CD4-positive, alpha-beta T cell treated with Interleukin-15 for 1 hour (primary cell): ENCODE measurements around the gene PCDH10.
"Not testable (repeated sequence)": the region's sequence is repeated elsewhere in the genome, so short reads cannot be mapped to it uniquely, and the experiment has no call there.

Experiments used
- DNase-seq: peaks from one replicate; pipeline ENCODE4 v3.0.0-alpha.2; 2020

The PCDH10 gene

DNA sequence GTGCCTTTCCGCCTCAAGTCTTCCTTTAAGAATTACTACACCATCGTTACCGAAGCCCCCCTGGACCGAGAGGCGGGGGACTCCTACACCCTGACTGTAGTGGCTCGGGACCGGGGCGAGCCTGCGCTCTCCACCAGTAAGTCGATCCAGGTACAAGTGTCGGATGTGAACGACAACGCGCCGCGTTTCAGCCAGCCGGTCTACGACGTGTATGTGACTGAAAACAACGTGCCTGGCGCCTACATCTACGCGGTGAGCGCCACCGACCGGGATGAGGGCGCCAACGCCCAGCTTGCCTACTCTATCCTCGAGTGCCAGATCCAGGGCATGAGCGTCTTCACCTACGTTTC is 2.2 kb downstream of the PCDH10 start:
- DNase-seq, result no peak

DNA sequence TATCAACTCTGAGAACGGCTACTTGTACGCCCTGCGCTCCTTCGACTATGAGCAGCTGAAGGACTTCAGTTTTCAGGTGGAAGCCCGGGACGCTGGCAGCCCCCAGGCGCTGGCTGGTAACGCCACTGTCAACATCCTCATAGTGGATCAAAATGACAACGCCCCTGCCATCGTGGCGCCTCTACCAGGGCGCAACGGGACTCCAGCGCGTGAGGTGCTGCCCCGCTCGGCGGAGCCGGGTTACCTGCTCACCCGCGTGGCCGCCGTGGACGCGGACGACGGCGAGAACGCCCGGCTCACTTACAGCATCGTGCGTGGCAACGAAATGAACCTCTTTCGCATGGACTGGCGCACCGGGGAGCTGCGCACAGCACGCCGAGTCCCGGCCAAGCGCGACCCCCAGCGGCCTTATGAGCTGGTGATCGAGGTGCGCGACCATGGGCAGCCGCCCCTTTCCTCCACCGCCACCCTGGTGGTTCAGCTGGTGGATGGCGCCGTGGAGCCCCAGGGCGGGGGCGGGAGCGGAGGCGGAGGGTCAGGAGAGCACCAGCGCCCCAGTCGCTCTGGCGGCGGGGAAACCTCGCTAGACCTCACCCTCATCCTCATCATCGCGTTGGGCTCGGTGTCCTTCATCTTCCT is 2.7 kb downstream of the PCDH10 start:
- no peak for DNase-seq

- no peak for DNase-seq
Measured at GRCh38 chr4:133152330-133152821, 3.3 kb downstream of the PCDH10 start.

GRCh38 chr4:133152831-133153481 is 3.9 kb downstream of the PCDH10 start:
- DNase-seq, result no peak

- DNase-seq, result no peak
Measured at GRCh38 chr4:133154725-133155124, 5.6 kb downstream of the PCDH10 start.

DNA sequence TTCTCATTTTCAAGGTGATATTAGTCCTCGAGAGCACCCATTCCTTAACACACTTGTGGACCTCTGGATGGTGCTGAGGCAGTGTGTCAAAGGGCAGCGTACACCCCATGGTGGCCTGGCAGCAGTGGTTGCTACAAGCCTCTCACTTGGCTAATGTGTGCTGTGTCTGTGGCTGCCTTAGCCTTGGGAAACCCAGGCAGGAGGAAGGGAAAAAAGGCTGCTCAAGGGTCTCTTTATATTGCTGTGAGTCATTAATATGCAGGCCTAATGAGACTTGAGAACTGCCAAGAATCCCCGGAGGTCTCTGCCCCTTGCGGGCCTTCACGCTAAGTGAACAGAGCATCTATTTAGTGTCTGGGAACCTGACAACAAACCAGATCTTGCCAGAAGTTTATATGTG is 7.0 kb downstream of the PCDH10 start:
- no peak for DNase-seq

DNA sequence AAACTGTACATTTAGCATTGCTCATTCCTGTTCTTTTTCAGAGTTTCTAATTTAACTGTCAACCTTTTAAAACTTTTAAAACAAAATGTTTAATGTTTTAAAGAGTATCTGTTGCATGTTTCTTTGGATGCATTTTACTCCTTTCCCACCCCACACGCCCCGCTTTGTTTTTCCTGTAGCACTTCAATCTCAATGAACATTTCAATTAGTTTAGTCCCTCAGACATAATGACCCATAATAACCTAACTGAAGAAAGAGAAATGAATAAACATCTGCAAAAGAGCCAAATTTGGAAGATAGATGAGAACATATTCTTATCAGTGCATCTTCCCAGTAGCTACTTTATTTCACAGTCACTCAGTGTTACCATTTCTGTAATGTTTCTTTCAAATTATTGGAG is 7.5 kb downstream of the PCDH10 start:
- DNase-seq, result no peak

DNA sequence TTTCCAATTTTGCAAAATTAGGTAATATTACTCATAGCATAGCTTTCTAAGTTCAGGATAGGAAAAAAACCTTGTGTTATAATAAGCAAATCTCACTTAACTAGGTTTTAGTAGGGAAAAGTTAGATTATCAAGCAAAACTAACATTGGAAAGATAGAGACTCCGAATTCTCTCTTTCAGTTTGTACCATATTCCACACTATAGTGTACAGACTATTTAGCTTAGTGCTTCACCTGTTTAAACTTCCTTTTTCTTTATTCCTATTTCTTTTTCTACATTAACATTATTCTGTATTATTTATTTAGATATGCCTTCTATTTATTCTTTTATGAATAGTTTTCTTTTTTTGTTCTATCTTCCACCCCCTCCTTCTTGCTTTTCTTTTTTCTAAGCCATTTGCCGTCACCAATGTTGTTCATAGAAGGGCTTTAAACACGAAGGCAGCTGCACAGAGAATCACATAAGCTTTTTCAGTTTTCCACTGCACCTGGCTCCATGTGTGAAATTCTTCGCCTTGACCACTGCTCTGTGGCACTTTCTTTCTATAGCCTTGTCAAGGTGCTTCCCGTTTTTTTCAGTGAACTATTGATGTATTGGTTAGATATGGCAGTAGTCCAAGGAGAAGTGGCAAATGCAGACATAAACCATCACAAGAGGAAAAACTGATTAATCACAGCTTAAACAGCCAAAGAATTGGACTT is 8.5 kb downstream of the PCDH10 start:
- no peak for DNase-seq

DNA sequence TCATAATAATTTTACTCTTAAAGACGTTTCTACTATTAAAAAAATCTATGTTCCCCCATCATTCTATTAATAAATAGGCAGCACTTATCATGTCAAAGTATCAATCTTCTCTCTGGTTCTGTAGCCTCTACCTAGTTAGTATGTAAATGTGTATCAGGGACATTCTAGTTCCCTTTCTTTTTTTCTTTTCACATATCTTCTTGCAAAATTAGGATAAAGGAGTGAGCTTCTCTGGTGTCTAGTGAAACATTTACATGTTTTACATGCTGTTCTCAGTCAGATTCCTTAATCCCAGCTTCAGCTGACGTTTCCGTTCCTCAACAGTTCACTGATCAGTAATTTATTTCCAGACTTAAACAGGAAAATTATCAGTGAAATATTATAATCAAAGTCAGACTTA is 11.8 kb downstream of the PCDH10 start:
- DNase-seq, result no peak

- no peak for DNase-seq
Measured at GRCh38 chr4:133161570-133162295, 12.6 kb downstream of the PCDH10 start.

DNA sequence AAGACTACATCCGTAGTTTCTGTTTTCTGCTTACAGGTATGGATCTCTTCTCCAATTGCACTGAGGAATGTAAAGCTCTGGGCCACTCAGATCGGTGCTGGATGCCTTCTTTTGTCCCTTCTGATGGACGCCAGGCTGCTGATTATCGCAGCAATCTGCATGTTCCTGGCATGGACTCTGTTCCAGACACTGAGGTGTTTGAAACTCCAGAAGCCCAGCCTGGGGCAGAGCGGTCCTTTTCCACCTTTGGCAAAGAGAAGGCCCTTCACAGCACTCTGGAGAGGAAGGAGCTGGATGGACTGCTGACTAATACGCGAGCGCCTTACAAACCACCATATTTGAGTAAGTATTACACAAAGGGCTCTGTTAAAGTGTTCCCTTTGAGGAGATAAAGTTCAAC is 13.8 kb downstream of the PCDH10 start:
- DNase-seq, result no peak

GRCh38 chr4:133178956-133179355 is 29.9 kb downstream of the PCDH10 start:
- DNase-seq, result no peak

GRCh38 chr4:133186210-133186609 is 37.1 kb downstream of the PCDH10 start:
- DNase-seq, result no peak

GRCh38 chr4:133186845-133187244 is 37.8 kb downstream of the PCDH10 start:
- no peak for DNase-seq

GRCh38 chr4:133188433-133189146 is 39.5 kb downstream of the PCDH10 start:
- DNase-seq, result no peak

DNA sequence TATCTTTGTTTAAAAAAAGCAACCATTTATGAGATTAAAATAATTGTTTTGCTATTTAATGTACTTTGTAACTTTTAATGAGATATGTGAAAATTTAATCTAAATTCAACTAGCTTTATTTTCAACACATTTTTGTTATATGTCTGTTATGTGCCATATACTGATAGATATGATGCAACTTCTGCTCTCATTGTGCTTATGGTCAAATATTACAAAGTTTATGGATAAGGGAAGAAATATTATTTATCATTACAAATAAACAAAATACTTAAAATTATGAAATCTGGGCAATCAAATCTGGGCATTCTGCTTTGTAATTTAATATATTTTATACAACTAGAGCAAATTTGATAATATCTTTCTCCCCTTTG is 40.0 kb downstream of the PCDH10 start:
- no peak for DNase-seq

DNA sequence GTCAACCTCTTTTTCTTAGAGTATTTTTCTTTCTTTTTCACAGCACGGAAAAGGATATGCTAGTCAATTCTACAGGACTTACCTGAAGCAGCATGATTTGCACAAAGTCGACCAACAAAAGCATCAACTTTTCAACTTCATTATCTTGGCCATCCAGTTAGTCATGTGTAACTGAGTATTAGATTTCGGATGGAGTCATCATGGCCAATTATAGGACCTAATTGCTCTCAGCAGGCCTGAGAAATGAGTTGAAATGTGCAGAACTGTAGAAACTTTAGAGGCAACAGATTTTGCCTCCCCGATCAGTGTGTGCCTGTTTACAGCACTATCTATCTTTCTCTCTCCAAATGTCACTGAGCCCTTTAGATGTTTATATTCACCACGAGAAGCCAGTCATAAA is 41.0 kb downstream of the PCDH10 start:
- no peak for DNase-seq

DNA sequence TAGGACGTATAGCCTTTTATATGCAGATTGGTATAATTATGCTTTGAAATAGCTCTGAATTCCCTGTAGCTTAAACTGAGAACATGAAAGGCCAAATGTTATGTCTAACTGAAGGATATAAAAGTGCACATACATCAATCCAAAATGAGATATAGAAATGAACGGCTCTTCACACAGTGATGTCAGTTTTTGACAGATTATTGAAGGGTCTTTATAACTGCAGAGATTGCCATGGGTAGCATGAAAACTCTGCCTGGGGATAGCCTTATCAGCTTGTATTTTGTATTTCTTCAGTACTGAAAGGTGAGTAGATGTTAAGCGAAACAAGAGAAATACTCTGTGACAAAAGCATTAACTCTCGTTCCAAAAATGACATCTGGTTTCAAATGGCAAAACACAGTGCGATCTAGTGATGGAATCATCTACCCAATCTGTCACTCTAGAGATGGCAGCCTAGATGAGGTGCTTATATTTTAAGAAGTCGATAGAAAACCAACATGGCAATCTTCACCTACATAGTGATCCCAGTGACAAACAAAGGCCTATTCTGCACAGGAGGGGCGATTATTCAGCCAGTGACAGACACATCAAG is 59.7 kb downstream of the PCDH10 start:
- no peak for DNase-seq

- no peak for DNase-seq
Measured at GRCh38 chr4:133233922-133234321, 84.8 kb downstream of the PCDH10 start.

- DNase-seq, result not testable (repeated sequence)
Measured at GRCh38 chr4:133240451-133240850, 91.4 kb downstream of the PCDH10 start.
